Stromal cell of bone marrow (primary cell): Measurements from ENCODE around the gene ERI3.

ENCODE experiments used
- DNase-seq: peaks from one replicate; pipeline ENCODE4 v3.0.0-alpha.2; 2012; ENCODE audit warnings: low read depth

Gene ERI3

DNA sequence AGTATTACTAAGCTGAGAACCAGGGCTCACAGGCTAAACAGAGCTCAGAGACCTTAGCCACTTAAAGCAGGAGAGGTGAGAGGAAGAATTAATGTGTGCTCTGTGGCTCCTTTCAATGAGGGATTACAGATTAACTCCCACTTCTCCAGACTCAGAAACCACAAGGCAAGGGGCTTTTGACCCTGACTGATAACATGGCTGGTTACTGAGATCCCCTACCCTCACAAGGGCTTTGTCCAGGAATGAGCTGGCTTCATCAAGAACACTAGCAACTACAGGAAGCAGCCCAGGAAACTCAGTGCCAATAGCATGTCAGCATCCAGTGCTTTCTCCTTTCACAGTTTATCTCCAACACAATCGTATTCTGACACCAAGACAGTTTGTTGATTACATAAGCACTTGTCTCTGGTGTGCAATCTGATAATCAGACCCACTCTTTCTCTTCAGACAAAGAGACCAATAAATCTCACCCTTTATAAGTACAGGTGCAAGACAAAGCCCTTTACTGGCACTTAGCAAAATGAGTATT, 38.8 kb downstream of the ERI3 start:
- DNase-seq: no peak

DNA sequence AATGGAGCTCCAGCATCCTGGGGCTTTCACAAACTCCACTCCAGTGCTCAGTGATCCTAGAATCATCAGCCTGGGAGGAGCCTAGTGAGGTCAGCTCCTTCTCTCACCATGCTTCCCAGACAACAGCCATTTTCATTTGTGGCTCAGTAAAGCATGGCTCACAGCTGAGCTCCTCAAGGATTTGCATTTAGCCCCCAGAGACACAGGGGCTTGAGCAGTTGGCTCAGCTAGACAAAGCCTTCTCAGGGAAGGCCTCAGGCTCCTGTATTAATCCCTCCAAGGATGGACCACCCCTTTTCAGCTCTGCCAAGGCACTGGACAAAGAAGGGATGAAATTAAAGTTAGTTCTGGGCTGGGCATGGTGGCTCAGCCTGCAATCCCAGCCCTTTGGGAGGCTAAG, 39.5 kb downstream of the ERI3 start:
- no peak for DNase-seq

DNA sequence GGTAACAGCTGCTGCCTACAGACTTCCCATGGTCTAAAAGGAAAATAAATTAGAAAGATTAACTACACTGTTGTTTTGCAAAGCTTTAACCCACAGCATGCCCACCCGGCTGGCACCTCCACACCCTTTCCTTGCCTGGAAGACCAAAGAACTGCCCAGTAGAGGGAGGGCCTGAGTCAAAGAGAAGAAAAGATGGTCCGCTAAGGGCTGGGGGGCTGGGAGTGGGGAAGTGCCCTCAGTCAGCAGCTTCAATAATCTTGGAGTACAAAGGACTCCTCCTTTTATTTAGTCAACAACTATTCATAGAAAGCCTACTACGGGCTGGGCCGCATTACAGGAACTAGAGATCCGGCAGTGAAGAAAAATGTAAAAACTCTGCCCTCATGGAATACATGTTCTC, 40.6 kb downstream of the ERI3 start:
- no peak for DNase-seq

DNA sequence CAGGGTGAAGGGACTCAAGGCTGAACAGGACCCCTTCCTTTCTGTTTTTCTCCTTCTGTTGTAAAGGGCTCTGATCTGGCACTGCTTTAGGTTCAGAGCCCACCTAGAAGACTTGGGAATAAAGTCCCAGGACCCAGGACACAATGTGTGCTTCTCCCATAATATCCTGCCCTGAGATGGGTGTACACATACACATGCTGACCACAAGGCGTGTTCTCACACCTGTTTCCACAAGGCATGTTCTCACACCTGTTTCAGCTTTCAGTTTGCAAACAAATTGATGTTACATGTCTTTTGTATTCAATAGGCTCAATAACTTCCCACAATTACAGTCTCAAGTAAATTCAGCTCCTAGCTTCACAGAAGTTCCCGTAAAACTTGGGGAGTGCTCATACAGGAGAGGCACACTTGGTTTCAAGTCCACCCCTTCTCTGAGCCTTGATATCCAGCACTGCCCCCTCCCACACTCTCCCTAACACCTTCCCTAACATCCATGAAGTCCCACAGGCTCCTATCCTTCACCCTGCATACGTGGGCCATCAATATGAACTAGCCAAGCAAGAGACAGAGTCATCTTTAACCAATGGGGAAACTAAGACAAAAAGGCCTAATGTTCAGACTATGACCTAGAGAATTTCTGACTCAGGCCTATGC, 41.7 kb downstream of the ERI3 start:
- DNase-seq: no peak

DNA sequence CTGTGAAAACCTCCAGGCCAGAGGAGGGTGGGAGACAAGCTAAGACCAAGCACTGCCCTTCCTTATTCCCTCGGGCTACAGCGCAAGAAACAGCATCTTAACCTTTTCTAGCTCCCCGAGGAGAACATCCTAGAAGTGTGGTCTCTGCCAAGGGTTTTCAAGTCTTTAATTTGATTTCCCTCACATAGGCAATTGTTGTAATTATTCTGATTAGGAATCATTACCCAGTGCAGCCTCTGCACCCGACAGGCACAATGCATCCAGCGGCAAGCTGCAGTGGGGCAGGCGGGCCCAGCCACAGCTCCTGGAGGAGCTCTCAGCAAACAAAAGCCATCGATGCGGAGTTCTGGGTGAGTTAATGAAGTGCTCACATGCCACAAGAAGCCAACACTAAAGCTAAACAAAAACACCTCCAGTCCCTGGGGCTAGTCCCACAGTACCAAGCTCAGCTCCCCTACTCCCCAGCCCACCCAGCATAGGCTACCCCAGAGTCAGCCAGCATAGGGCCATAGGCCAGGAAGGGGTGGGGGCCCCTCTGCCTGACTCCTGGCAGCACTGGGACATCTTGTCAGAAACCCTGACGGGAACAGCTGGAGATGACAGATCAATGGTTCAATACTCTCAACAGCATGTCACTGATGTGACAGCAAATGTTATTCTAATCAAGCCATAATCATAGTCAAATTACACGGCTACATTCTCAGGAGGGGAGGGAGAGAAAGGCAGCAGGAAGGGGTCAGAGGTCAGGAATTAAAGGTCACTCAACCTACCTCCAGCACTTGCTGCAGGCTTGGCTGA, 42.5 kb downstream of the ERI3 start:
- DNase-seq: no peak

DNA sequence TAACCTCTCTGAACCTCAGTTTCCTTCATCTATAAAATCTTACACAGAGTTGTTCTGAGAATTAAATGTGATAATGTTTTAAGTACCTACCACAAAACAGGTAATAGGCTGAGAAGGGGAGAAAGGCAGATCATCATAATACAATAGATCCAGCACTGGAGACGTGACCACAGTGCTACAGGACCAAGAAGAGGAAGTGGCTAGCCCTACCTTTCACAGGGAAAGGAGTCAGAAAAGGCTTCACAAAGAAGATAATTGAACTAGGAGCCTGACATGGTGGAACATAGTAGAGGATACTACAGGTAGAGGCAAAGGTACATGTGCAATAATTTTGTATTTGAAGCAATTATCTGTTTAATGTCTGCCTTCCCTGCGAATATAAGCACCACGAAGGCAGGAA, 45.1 kb downstream of the ERI3 start:
- DNase-seq: no peak

DNA sequence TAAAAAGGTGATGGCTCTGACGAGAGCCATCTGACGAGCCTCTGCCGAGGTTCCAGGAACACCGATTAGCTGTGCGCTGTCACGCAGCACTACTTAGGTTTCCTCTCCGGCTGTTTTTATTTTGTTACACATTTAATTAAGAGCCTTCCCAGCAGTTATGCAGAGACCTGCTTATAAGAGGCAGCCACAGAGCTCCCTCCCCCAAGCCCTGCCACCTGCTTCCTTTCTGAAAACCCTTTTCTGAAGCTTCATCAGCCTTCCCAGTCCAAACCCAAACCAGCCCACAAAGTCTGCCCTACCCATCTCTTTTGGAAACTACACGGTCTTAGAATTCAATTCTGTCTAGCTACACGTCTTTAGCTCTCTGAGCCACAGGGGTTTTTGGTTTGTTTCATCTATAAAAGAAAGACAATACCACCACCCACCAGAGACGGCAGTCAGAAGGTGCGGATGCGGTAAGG, 49.1 kb downstream of the ERI3 start:
- DNase-seq: no peak

DNA sequence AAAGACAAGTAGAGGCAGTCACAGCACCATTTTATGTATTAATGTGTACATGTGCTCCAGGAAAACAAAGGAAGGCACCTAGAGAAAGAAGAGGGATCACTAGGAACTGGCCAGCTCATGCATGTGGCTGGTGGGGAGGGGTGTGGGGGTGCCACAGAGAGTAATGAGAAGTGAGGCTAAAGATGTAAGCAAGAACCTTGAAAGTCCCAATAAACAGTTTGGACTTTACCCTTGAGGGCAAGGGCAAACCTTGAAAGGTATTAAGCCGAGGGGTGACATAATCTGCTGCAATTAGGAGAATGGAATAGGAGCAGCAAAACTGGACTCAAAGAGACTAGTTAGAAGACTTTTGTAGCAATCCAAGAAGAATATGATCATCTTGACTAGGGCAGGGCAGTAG, 51.5 kb downstream of the ERI3 start:
- no peak for DNase-seq

DNA sequence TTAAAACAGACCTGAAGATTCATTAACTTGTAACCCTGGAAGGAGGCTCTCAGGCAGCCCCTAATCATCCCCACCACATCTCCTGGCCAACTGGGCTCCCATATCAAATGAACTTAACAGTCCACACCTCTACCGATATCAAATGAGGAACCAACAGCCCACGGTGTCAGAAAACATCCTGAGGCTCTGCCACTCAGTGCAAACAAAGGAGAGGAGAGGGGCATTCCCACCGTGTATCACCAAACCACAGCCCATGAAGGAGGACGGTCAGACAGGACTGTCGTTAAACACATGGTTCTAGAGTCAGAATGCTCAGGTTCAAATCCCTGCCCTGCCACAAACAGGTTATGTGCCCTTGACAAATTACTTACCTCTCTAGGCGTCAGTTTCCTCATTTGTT, 52.5 kb downstream of the ERI3 start:
- no peak for DNase-seq

DNA sequence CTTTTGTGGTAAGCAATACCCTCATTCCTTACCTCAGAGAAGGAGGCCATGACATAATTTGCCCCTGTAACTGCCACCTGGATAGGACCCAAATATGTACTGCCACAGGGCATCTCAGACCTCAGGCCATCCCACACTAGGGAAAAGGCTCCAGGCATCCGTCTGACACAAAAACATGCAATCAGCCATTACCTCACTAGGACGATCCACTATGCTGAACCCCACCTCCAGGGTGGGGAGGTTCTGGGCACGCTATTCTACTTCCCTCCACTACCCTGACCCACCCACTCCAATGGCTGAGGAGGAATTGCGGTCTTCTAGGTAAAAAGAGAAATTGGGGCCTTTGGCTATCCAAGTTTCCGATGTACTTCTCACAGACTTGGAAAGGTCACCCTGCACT, 53.6 kb downstream of the ERI3 start:
- DNase-seq: no peak

DNA sequence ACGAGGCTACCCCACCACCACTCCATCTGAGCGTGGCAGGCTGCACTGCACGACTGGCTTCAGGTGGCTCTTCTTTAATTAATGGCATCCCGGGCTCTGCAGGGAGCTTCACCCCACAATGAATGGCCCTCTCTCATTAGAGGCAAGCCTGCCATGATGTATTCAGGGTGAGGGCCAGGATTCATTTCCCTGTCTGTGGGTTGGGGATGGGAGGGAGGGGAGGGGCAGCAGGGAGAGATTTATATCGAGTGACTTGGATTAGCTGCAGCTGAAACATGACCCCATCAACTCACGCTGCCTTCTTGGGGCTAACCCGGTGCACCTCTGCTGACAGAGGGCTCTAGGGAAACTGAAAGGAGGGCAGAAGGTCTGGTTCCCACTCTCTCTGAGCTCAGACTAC, 54.2 kb downstream of the ERI3 start:
- no peak for DNase-seq

DNA sequence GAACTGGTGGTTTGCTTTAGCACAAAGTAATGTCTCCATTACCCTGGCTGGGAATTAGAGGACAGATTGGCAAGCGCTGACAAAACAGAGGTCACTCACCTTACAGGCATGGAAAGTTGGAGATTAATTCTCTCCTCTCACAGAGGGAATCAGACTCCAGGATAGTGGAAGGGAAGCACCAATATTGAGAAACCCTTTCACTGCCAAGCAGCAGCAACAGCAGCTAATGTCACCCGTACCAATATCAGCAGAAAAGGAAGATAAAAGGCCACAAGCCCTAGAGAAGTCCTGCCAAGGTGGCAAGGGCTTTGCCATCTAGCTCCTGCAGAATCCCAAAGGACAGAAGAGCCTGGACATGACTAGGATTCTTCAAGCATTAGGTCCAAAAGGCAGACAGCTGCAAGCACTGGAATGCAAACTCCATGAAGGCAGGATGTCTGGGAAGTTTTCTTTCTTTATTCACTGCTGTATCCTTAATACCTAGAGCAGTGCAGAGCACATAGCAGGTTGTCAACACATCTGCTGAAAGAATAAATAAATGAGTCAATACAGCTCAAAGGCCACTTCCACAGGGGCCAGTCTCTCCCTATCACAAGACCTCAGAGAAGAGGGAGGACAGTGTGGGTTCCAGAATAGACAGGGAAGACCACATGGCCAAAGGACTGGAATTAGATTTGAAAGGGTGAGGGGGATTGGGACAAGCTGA, 57.2 kb downstream of the ERI3 start:
- DNase-seq: no peak

DNA sequence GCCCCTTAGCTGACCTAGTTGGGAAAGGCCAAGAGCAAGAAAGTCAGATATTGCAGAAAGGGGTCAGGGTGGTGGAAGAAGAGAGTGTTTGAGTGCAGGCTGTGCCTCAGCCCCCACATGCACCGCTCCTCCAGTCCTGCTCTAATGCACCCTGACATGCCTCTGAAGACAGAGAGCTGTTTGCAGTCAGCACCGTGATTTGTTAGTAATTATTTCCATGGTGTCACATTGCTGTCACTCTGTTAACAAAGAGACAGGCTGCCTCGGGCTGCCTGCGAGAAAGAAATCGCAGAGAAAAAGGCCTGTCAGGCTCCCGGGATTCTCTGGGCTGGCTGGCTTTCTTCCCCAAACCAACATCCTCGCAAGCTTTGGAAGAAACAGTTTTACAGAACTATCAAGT, 58.3 kb downstream of the ERI3 start:
- no peak for DNase-seq

DNA sequence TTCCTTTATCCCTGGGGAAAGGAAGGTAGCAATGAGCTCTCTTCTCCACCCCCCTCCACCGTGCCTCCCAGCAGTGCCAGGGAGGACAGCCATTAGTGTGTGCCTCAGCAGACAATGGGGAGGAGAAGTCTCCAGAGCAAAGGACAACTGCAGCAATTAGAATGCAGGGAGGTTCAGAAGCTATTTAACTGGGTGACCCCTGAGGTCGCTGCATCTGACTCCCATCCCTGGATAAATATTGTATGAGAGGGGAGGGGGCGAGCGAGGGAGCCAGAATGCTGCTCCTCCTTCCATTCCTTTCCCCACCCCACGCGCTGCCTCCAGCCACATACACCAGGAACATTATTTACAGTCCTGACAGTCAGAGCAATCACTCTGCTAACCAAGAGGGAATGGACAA, 59.0 kb downstream of the ERI3 start:
- DNase-seq: no peak

DNA sequence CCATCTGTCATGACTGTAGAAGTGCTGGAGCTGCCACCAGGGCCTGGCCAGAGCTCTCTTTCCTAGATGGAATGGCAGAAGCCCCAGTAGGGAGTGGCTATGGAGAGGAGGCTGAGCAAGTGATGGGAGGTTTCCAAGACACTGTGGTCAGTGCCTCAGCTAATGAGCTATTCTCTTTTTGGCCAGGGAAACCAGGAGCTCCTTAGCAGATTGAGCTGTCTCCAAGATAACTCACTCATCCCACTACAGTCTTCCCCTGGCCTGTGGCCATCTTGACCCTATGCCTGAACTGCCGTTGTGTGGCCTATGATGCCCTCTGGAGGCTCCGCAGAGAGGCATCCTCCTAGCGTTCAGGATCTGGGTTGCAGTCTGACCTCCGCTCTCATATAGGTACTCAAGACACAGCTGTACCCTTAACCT, 60.5 kb downstream of the ERI3 start:
- peak; percentile 97 for DNase-seq

DNA sequence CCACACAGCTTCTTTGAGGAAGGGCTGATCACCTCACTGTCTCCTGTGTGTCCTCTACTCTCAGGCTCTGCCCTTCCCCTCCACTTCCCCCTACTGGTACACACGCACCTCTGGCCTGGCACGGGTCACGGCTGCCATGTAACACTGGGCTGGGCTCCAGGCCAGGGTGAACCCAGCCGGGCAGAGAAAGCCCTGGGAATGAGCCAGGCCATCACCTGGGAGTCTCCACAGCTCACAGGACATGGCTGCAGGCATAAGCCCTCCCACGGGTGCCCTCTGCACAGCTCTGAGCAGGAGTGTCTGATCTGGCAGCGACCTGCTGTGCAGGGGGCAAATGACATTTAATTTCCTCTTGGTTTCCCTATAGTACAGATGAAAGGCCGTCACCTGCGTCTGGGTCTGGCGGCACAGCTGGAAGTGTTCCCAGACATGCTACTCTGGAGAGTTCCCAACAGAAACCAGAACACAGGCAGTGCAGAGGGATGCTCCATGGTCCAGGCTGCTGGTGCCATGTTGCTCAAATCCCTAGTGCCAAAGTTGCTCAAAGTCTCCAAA, 61.2 kb downstream of the ERI3 start:
- DNase-seq: no peak

DNA sequence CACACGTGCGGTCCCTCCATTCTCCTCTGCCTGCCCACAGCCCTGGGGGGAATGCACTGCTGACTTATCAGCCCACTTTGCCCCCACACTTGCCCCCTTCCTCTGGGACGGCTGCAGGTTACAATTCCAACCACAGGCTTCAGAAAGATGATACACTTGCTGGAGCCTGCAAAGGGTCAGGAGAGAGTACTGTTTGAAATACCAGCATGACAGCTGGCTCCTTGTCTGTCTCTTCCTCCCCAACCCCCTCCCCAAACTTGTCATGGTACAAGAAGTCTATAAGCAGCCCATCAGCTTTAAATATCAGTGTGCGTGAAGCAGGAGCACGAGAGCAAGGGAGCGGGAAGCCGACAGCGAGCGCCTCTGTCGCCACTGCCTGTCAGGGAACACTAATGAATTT, 62.4 kb downstream of the ERI3 start:
- DNase-seq: no peak

DNA sequence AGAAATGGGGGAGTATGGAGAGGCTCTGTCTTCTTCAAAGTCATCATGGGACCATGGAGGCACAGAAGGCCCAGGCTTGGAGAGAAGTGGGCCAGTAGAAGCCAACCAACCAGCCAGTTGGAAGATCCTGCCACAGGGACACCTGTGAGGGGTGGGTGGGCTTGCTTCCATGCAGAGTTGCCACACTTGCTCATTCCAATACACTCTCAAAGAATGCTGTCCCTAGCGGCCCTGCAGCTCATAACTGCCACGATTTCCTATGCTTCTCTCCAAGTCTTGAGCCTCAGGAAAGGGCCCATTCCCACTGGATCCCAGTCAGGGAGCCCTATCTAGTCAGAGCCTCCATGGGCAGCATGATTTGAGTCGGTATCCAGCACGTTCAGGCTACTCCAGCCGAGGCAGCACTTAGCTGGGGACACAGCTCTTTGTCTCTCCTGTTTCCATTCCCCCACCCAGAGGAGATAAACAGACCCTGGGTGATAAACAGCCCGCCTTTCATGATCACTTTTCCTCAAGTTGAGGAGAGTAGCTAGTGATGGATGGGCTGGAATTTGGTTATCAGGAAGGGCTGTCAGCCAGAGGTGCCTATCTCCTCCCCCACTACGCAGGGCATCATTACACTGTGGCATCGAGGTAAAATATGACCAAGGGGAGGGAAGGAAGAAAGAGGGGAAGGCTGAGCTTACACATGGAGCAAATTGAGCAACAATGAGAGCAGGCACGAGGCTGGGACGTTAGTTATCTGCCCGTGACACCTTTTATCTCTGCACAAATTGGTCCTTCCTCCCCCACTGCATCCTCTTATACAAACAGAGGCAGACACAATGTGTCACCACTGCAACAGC, 64.6 kb downstream of the ERI3 start:
- no peak for DNase-seq

DNA sequence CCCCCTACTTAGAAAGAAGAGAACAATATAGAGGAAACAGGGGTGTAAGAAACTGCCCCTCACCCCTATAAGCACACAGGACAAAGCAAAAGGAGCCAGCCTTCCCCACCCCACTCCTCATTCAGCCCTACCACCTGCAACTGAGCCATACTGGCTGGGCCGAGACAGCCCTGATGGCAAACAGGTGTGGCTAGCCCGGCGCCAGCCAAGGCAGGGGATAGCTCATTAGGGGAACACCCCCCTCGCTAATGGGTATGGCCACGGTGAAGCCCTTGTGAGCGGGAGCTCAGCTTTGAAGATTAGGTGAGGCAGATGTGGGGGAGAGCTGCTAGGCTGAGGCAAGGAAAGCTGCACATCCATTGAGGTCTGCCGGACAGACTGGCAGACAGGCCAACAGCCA, 65.5 kb downstream of the ERI3 start:
- no peak for DNase-seq

DNA sequence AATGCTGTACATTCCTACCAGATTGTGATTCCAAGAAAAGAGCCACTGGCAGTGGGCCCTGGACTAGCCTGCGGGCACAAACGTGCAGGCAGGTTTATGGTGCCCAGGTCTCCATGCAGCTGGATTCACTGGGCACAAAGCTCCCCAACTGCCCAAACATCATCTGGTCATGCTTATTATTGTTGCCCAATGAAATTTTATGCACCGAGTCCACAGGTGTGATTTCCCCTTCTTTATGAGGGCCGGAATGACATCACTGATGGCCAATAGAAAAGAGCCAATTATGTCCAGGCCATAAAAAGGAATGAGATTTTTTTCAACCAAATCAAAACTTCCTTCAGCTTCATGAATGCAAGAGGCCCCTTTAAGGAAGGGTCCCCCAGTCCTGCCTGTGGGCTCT, 66.2 kb downstream of the ERI3 start:
- DNase-seq: no peak

DNA sequence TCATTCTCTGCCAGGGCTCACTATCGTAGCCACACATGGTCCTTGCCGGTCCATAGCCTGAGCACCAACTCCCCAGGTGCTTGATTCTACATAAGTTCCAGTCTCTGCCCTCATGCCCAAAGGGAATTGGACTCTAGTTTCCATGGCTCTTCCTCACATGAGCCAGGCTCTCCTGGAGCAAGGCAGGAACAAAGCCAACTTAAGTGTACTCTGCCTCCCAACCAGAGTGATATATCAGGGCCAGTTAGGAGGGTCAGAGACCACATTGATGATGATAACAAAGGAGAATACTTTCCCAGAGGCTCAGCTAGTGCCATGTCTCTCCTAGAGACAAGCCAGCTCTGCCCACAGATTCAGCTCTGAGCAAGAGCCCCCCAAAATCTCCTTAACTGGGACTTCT, 70.9 kb downstream of the ERI3 start:
- DNase-seq: no peak
